Brain microvascular endothelial cell (primary cell): ENCODE data around the gene PLXNB1.

Experiments
- DNase-seq: peaks from one replicate; pipeline ENCODE4 v3.0.0-alpha.2; 2020
- H3K27ac ChIP-seq: fragments of 250-450 bp; sonication (Bioruptor Pico); 2 replicates; pipeline ENCODE4 v1.5.1; 2020; ENCODE audit warnings: mild to moderate bottlenecking, moderate library complexity
- H3K27me3 ChIP-seq: fragments of 250-450 bp; sonication (Bioruptor Pico); replicated peaks from 2 replicates; pipeline ENCODE4 v1.5.1; 2020; ENCODE audit warnings: mild to moderate bottlenecking
- H3K36me3 ChIP-seq: fragments of 250-450 bp; sonication (Bioruptor Pico); replicated peaks from 2 replicates; pipeline ENCODE4 v1.5.1; 2020; ENCODE audit warnings: mild to moderate bottlenecking
- H3K4me3 ChIP-seq: 2 replicates; pipeline ENCODE4 v1.5.1; 2011; ENCODE audit warnings: low read depth, mild to moderate bottlenecking, control low read depth, low read length, moderate library complexity
- in situ Hi-C: cut with HindIII; loops from 2 replicates; pipeline ENCODE4 v1.10.0; 2017; ENCODE audit warnings: low sequenced_read_pairs, low pct_ligation_motif_present
- TF ChIP-seq, protein P1 (sequence below): IDR thresholded peaks from 2 replicates; pipeline ENCODE4 v1.5.1; 2011; ENCODE audit warnings: low read depth, mild to moderate bottlenecking, moderate library complexity, low read length, control low read depth, inconsistent platforms; ENCODE audit errors: missing control alignments

Gene PLXNB1

DNA sequence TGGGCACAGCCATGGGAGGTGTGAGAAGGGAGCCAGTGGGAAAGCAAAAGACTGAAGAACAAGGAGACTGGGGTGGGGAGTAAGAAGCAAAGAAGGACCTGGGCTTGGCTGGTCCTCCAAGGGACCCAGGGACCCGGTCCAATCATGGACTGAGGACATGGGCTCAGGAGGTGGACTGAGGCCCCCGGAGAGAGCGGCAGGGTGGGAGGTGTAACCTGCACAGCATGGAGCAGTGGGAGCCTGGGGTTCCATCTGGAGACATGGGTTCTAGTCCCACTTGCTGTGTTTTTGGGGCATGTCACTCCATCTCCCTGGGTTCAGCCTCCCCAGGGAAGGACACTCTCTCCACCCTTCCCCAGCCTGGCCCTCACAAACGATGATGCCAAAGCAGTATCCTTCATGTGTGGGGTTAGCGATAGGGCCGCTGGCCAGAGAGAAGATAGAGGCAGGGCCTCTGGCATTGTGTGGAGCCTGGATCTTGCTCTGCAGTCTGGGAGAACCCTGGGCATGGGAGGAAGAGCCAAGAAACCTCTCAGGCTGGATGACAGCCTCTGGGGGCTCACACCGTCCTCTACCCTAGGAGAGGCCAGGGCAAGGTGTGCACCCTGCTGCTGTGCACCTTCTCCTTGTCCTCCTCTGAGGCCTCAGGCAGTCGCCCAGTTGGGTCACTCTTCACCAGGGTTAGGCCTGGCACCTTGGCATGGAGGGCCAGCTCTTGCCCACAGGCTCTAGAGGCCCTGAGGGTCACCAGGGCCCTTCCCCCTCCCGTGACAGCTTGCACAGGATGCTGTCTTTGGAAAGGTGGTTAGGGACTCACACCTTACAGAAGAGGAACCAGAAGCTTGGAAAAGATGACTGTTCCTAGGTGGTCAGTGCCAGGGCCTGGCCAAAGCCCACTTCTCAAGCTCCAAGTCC, 31.9 kb downstream of the PLXNB1 start:
- no peaks in the 10 kb centered on the region for H3K36me3 ChIP-seq
- no peak overlapping the region for H3K27ac ChIP-seq
- in situ Hi-C loops, result no loop called here
- DNase-seq, result no peak
- TF ChIP-seq, protein P1, sequence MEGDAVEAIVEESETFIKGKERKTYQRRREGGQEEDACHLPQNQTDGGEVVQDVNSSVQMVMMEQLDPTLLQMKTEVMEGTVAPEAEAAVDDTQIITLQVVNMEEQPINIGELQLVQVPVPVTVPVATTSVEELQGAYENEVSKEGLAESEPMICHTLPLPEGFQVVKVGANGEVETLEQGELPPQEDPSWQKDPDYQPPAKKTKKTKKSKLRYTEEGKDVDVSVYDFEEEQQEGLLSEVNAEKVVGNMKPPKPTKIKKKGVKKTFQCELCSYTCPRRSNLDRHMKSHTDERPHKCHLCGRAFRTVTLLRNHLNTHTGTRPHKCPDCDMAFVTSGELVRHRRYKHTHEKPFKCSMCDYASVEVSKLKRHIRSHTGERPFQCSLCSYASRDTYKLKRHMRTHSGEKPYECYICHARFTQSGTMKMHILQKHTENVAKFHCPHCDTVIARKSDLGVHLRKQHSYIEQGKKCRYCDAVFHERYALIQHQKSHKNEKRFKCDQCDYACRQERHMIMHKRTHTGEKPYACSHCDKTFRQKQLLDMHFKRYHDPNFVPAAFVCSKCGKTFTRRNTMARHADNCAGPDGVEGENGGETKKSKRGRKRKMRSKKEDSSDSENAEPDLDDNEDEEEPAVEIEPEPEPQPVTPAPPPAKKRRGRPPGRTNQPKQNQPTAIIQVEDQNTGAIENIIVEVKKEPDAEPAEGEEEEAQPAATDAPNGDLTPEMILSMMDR, result no peak
- H3K27me3 ChIP-seq, result no peaks in the 10 kb centered on the region
- H3K4me3 ChIP-seq, result no peak overlapping the region

DNA sequence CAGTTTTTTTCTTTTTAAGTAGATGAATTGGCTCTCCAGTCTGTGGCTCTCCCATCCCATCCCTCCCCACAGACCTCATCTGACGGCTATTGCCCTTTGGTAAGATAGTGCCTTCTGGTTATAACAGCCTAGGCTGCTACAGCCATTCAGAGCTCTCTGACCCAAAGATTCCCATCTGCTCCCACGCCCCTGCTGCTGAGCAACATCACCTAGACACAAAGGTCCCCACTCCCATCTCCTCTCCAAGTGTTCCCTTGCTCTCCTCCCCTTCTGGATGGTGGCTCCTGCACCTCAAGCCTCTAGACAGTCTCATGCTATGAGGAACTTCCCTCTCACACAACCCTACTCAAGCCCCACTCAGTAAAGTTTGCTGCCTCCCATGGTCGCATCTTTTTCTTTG, 34.2 kb downstream of the PLXNB1 start:
- Histone ChIP-seq H3K27me3 (no peaks in the 10 kb centered on the region), H3K27ac (no peak overlapping the region), H3K36me3 (no peaks in the 10 kb centered on the region), H3K4me3 (no peak overlapping the region)
- TF ChIP-seq, protein P1, result no peak
- no peak for DNase-seq
- in situ Hi-C loops, result no loop called here

DNA sequence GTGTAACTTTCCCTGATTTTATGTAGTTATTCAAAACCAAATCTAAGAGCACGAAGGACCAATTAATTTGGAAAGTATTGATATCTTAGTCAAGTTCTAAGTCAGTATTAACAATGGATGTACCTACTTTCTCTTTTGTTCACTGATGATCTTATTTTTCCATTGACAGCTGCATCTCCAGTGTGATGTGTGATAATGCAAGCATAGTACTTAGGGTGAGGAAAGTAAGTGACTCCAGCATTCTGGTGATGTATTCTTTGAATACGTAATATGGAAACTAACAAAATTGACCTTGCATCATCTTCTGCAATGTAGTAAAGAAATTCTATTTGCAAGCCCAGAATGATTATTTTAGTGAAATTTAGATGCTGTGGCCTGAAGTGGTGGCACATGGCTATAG, 35.5 kb downstream of the PLXNB1 start:
- Histone ChIP-seq H3K27me3 (no peaks in the 10 kb centered on the region), H3K4me3 (no peak overlapping the region), H3K27ac (no peak overlapping the region), H3K36me3 (no peaks in the 10 kb centered on the region)
- TF ChIP-seq, protein P1, result no peak
- in situ Hi-C loops, result no loop called here
- DNase-seq, result no peak

DNA sequence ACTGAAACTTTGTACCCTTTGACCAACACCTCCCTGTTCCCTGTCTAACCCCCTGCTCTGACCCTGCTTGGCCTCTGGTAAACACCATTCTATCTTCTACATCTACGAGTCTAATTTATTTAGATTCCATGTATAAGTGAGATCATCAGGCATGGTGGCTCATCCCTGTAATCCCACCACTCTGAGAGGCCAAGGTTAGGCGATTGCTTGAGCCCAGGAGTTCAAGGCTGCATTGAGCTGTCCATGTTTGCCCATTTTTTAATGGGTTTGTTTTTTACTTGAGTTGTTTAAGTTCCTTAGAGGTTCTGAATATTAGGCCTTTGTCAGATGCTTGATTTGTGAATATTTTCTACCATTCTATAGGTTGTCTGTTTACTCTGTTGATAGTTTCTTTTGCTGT, 40.9 kb downstream of the PLXNB1 start:
- TF ChIP-seq, protein P1, result no peak
- no peak overlapping the region for H3K27ac ChIP-seq

DNA sequence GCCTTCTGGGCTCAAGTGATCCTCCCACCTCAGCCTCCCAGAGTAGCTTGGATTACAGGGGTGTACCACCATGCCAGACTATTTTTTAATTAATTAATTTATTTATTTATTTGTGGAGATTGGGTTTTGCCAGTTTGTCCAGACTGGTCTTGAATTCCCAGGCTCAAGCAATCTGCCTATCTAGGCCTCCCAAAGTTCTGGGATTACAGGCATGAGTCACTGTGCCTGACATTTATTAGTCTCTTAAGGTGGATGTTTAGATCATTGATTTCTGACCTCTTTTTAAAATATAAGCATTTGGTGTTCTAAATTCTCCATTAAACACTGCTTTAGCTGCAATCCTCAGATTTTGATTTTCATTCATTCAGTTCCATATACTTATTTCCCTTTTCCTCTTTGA, 42.3 kb downstream of the PLXNB1 start:
- DNase-seq, result no peak
- Histone ChIP-seq H3K36me3 (no peaks in the 10 kb centered on the region), H3K27me3 (peaks cover 4% of the 10 kb centered on the region), H3K27ac (no peak overlapping the region), H3K4me3 (no peak overlapping the region)
- TF ChIP-seq, protein P1, result no peak
- in situ Hi-C loops, result no loop called here

More for the DNA sequence above, 40.9 kb downstream of the PLXNB1 start:
- no peaks in the 10 kb centered on the region for H3K36me3 ChIP-seq
- no peak overlapping the region for H3K4me3 ChIP-seq
- H3K27me3 ChIP-seq, result peaks cover 4% of the 10 kb centered on the region
- no peak for DNase-seq
- in situ Hi-C loops, result no loop called here
